Upper lobe of left lung (tissue), 6 donors: ENCODE results near the gene NLGN1. TPM values are rescaled to one million over a fixed set of nuclear protein-coding genes. Genes with fewer than 3 reads are reported as not detected.

Experiments
- ATAC-seq, 2 donors: fragments of 200-7000 bp; cut with Tn5 transposase; one replicate each; pipeline ENCODE4 v1.9.1; 2022; ENCODE audit warnings: mild to moderate bottlenecking in 2 of 2, moderate library complexity in 2 of 2; ENCODE audit not compliant: low FRiP score in 2 of 2
- DNase-seq, 2 donors: peaks; one replicate each; pipeline ENCODE4 v3.0.0-alpha.2; 2019 to 2020
- H3K27ac ChIP-seq, 4 donors: fragments of 200-600 bp; sonication (generic); one replicate each; pipeline ENCODE4 v1.5.1; 2016 to 2019
- H3K27me3 ChIP-seq, 4 donors: fragments of 200-600 bp; sonication (generic); one replicate each; pipeline ENCODE4 v1.5.1; 2017 to 2019
- H3K36me3 ChIP-seq, 4 donors: fragments of 200-600 bp; sonication (generic); one replicate each; pipeline ENCODE4 v1.5.1; 2016 to 2019
- H3K4me1 ChIP-seq, 4 donors: fragments of 200-600 bp; sonication (generic); one replicate each; pipeline ENCODE4 v1.5.1; 2018 to 2019
- H3K4me3 ChIP-seq, 4 donors: fragments of 200-600 bp; sonication (generic); one replicate each; pipeline ENCODE4 v1.5.1; 2017 to 2019; ENCODE audit warnings: mild to moderate bottlenecking in 2 of 4, moderate library complexity in 1 of 4
- H3K9me3 ChIP-seq, 4 donors: fragments of 200-600 bp; sonication (generic); one replicate each; pipeline ENCODE4 v1.5.1; 2018 to 2019
- EP300 ChIP-seq, 4 donors: sonication (generic); formaldehyde crosslinking; IDR thresholded peaks; one replicate each; pipeline ENCODE4 v1.5.1; 2017; ENCODE audit warnings: antibody characterized with exemption in 4 of 4, control low read depth in 2 of 4
- POLR2A ChIP-seq, 4 donors: fragments of 450-650 bp; IDR thresholded peaks; one replicate each; pipeline ENCODE4 v1.5.1; 2016 to 2017; ENCODE audit warnings: antibody characterized with exemption in 4 of 4, mild to moderate bottlenecking in 2 of 4
- POLR2AphosphoS5 ChIP-seq, 2 donors: sonication (generic); formaldehyde crosslinking; IDR thresholded peaks; one replicate each; pipeline ENCODE4 v1.5.1; 2017; ENCODE audit warnings: antibody characterized with exemption in 2 of 2
- WGBS, 2 donors: methylation state at CpG; one replicate each; pipeline ENCODE4 v1.1.5; 2017 to 2018; 5-methylcytosine and 5-hydroxymethylcytosine counted together
- total RNA-seq, 6 donors: library from RNA; depleted of rRNA in 4 of 6; stranded (reverse); fragments of >200 nt in 4 of 6; gene quantifications; one replicate each; pipeline versions ENCODE4 v1.1.0 to v1.2.1, GENCODE V29; 2016 to 2021
- TF ChIP-seq, protein P1 (sequence below), 6 experiments: fragments of 450-650 bp in 4 of 6; fragments of 200-600 bp in 2 of 6; sonication (generic) in 2 of 6; IDR thresholded peaks; one replicate each; pipeline ENCODE4 v1.5.1; 2016 to 2019; ENCODE audit warnings: antibody characterized with exemption in 6 of 6
- donor health status: DM: no; HTN: no; CAD: no; lungs with moderate emphysema.
- donor health status: DM: no; HTN: yes; CAD: no; lungs with severe emphysema.

NLGN1 gene
- total RNA-seq, 6 donors from 2014 or later = under 0.01 to 3.5 (median 1.9) TPM

DNA sequence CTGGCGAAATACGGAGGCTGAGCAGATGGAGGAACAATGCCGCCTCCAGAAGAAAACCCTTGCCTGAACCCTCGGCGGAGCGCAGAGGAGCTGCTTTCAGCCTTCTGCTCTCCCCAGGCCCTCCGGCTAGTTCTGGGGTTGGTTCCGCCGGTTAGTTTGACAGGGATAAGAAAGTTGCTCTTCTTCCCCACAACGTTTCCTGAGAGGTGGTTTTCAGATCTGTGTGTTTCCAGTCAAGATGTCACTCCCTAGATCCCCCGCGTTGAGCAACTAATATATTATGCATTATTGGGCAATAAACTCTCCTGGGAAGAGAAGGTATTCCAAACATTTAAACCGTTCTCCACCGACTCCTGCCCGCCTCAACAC, 551 bp downstream of the NLGN1 start:
- 4 to 6% methylated on average over 15 of the region's 15 CpGs for WGBS, 2 donors
- Histone ChIP-seq H3K9me3 (no peaks in the 10 kb centered on the region), H3K36me3 (no peaks in the 10 kb centered on the region), H3K27ac (peak overlapping the region; percentile 0 to 70 (median 37)), H3K27me3 (peaks cover 0 to 10% (median 3%) of the 10 kb centered on the region in 4 donors), H3K4me3 (peak overlapping the region in 3 of 4 donors; percentile 45 to 60 (median 57)), H3K4me1 (peaks cover 0 to 37% (median 19%) of the 10 kb centered on the region in 4 donors)
- peak; percentile 2 to 40 for ATAC-seq
- no peak for DNase-seq
- no peak for TF ChIP-seq EP300 (IDR thresholded peaks at IDR 0.05)
- TF ChIP-seq, protein P1, sequence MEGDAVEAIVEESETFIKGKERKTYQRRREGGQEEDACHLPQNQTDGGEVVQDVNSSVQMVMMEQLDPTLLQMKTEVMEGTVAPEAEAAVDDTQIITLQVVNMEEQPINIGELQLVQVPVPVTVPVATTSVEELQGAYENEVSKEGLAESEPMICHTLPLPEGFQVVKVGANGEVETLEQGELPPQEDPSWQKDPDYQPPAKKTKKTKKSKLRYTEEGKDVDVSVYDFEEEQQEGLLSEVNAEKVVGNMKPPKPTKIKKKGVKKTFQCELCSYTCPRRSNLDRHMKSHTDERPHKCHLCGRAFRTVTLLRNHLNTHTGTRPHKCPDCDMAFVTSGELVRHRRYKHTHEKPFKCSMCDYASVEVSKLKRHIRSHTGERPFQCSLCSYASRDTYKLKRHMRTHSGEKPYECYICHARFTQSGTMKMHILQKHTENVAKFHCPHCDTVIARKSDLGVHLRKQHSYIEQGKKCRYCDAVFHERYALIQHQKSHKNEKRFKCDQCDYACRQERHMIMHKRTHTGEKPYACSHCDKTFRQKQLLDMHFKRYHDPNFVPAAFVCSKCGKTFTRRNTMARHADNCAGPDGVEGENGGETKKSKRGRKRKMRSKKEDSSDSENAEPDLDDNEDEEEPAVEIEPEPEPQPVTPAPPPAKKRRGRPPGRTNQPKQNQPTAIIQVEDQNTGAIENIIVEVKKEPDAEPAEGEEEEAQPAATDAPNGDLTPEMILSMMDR (IDR thresholded peaks at IDR 0.05) = no peak
- TF ChIP-seq POLR2A (IDR thresholded peaks at IDR 0.05) = no peak
- no peak for TF ChIP-seq POLR2AphosphoS5 (IDR thresholded peaks at IDR 0.05)

DNA sequence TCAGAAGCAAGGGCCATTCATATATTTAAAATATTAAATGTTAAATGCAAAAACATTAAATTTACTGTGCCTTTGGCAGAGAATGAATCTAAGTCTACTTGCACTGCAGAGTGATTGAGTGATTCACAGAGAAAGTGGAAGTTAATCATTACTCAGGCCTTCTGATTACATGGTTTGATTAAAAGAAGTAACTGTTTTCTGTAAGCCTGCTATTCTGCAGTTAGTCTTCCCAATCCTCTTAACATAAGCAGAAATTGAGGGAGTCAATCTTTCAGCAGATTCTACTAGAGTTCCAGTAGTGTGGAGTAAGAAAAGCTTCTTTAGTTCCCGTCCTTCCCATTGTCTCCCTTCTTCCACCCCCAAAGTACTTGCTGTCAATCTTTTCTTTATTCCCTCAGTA, 1.5 kb downstream of the NLGN1 start:
- no peak overlapping the region for H3K27ac ChIP-seq
- H3K4me1 ChIP-seq = peaks cover 0 to 37% (median 19%) of the 10 kb centered on the region in 4 donors
- WGBS, 2 donors = 76 to 88% methylated on average over 1 of the region's 1 CpG
- H3K36me3 ChIP-seq = no peaks in the 10 kb centered on the region
- TF ChIP-seq, protein P1 (IDR thresholded peaks at IDR 0.05) = no peak
- TF ChIP-seq EP300 (IDR thresholded peaks at IDR 0.05) (no peak), POLR2AphosphoS5 (IDR thresholded peaks at IDR 0.05) (no peak)
- peaks cover 0 to 10% (median 3%) of the 10 kb centered on the region in 4 donors for H3K27me3 ChIP-seq
- ATAC-seq = no peak
- no peaks in the 10 kb centered on the region for H3K9me3 ChIP-seq
- H3K4me3 ChIP-seq = no peak overlapping the region
- DNase-seq = no peak

DNA sequence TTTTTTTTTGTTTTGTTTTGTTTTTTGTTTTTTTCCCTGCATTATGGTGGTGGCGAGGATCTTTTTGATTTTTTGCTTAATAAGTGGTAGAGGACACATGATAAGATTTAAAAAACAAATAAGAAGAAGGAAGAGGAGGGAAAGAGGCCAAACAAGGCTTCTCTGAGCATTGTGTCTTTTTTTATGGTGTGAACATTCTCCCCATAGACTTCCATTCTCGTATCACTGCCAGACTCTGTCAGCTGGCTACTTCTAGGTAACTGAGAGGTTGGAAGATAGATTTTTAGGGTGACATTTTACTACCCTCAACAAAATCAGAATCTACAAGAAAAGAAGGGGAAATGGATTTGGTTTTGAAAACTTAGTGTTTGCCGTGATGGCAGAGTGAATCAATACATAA, 3.8 kb downstream of the NLGN1 start:
- peaks cover 0 to 19% (median 12%) of the 10 kb centered on the region in 4 donors for H3K4me1 ChIP-seq
- no peaks in the 10 kb centered on the region for H3K36me3 ChIP-seq
- ATAC-seq = no peak
- no peak overlapping the region for H3K4me3 ChIP-seq
- peaks cover 0 to 10% (median 3%) of the 10 kb centered on the region in 4 donors for H3K27me3 ChIP-seq
- no peak for DNase-seq
- no peak overlapping the region for H3K27ac ChIP-seq
- TF ChIP-seq POLR2AphosphoS5 (IDR thresholded peaks at IDR 0.05) (no peak), POLR2A (IDR thresholded peaks at IDR 0.05) (no peak), EP300 (IDR thresholded peaks at IDR 0.05) (no peak)
- TF ChIP-seq, protein P1 (IDR thresholded peaks at IDR 0.05) = no peak
- WGBS, 2 donors = 63 to 65% methylated on average over 3 of the region's 3 CpGs
- no peaks in the 10 kb centered on the region for H3K9me3 ChIP-seq

DNA sequence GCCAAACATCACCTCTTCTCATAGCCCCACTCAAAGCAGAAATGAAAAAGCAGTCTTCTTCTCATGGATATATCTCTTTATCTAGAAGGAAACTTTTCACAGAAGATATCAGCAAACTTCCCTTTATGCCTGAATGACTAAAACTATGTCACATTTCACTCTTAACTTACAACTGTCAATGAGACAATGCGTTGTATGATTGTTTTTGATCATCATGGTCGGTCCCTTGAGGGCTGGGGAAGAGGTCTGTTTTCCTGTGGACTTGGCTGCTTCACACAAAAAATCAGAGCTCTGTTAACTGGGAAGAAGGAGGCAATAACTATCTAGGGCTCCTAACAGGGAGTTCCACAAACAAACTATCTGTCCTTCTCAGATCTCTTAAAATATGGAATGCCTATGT, 5.1 kb downstream of the NLGN1 start:
- 64 to 72% methylated on average over 2 of the region's 2 CpGs for WGBS, 2 donors
- peaks cover 0 to 4% (median 2%) of the 10 kb centered on the region in 4 donors for H3K27me3 ChIP-seq
- H3K4me1 ChIP-seq = peaks cover 0 to 8% (median 3%) of the 10 kb centered on the region in 4 donors
- H3K27ac ChIP-seq = no peak overlapping the region
- H3K36me3 ChIP-seq = no peaks in the 10 kb centered on the region
- no peak overlapping the region for H3K4me3 ChIP-seq
- DNase-seq (no peak), ATAC-seq (no peak)
- no peaks in the 10 kb centered on the region for H3K9me3 ChIP-seq
- TF ChIP-seq POLR2A (IDR thresholded peaks at IDR 0.05) (no peak), EP300 (IDR thresholded peaks at IDR 0.05) (no peak), POLR2AphosphoS5 (IDR thresholded peaks at IDR 0.05) (no peak)
- TF ChIP-seq, protein P1 (IDR thresholded peaks at IDR 0.05) = no peak

DNA sequence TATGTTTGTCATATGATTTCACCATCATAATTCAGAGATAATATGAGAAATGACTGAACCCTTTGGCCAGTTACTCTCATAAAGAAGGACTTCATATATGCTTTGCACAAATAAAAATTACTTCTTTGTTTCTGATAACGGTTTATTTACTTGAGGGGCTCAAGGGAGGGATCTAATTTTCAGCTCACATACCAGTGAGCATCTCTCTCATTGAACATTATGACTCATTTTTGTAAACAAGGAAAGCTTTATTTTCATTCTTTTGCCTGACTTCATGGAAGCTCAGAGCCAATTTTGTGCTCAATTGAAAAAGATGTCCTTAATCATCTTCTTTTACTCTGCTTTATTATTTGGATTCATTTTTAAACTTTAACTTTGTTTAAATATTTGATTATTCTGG, 5.8 kb downstream of the NLGN1 start:
- Histone ChIP-seq H3K27me3 (no peaks in the 10 kb centered on the region), H3K4me3 (no peak overlapping the region), H3K36me3 (no peaks in the 10 kb centered on the region), H3K4me1 (peaks cover 0 to under 1% (median 0%) of the 10 kb centered on the region in 4 donors), H3K9me3 (no peaks in the 10 kb centered on the region), H3K27ac (no peak overlapping the region)
- no peak for DNase-seq
- ATAC-seq = no peak
- TF ChIP-seq POLR2A (IDR thresholded peaks at IDR 0.05) = no peak
- TF ChIP-seq, protein P1 (IDR thresholded peaks at IDR 0.05) = no peak
- TF ChIP-seq EP300 (IDR thresholded peaks at IDR 0.05) = no peak
- no peak for TF ChIP-seq POLR2AphosphoS5 (IDR thresholded peaks at IDR 0.05)
- 55 to 73% methylated on average over 1 of the region's 1 CpG for WGBS, 2 donors
